ENCODE data around the gene TMEM131.
A peak's percentile ranks its signal among the peaks of the same experiment; 100 is the strongest.

The TMEM131 gene

GRCh38 chr2:97988722-97989121 is 7.0 kb downstream of the TMEM131 start:
- FAIRE-seq (no peak), DNase-seq (ENCODE audit: insufficient read length, low spot score) (no peak)

DNA sequence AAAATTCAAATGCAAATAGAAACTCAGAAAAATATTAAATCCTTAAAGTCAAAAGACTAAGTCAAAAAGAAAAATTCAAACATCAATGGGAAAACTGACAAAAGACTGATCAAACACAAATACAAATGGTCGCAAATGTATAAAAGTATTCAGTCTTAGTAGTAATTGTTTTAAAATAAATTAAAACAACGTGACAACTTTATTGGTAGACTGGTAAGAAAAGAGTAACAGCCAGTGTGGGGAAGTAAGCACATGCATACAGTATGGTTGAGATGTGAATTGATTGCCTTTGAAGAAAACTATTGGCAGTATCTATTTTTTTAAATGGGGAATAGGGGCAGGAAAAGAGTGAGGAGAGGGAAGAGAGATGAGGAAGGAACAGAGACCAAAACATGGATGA is 9.8 kb downstream of the TMEM131 start:
- TF ChIP-seq, protein P1, sequence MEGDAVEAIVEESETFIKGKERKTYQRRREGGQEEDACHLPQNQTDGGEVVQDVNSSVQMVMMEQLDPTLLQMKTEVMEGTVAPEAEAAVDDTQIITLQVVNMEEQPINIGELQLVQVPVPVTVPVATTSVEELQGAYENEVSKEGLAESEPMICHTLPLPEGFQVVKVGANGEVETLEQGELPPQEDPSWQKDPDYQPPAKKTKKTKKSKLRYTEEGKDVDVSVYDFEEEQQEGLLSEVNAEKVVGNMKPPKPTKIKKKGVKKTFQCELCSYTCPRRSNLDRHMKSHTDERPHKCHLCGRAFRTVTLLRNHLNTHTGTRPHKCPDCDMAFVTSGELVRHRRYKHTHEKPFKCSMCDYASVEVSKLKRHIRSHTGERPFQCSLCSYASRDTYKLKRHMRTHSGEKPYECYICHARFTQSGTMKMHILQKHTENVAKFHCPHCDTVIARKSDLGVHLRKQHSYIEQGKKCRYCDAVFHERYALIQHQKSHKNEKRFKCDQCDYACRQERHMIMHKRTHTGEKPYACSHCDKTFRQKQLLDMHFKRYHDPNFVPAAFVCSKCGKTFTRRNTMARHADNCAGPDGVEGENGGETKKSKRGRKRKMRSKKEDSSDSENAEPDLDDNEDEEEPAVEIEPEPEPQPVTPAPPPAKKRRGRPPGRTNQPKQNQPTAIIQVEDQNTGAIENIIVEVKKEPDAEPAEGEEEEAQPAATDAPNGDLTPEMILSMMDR (IDR thresholded peaks at IDR 0.05; ENCODE audit: insufficient read depth, missing control alignments) = no peak
- FAIRE-seq (no peak), DNase-seq (ENCODE audit: insufficient read length, low spot score) (no peak)

More at GRCh38 chr2:97988722-97989121, 7.0 kb downstream of the TMEM131 start:
- TF ChIP-seq, protein P1 (IDR thresholded peaks at IDR 0.05; ENCODE audit: insufficient read depth, missing control alignments) = no peak

DNA sequence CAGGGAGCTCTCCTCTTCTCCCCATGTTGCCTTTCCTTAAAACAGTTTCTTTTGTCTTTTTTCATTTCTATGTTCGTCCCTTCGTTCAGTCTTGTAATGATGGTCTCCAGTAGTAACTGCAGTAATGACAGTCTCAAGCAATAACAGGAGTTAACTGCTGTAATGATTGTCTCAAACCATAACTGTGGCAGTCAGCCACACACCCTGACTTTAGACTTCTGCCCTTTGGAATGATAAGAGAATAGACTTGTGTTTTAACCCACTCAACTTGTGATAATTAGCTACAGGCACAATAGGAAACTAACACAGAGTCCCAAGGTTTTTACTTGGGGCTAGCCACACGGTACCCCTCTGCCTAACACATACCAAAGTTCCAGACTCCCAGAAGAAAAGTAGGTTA is 12.1 kb downstream of the TMEM131 start:
- TF ChIP-seq, protein P1 (IDR thresholded peaks at IDR 0.05; ENCODE audit: insufficient read depth, missing control alignments) = no peak
- DNase-seq (ENCODE audit: insufficient read length, low spot score) = no peak
- no peak for FAIRE-seq

DNA sequence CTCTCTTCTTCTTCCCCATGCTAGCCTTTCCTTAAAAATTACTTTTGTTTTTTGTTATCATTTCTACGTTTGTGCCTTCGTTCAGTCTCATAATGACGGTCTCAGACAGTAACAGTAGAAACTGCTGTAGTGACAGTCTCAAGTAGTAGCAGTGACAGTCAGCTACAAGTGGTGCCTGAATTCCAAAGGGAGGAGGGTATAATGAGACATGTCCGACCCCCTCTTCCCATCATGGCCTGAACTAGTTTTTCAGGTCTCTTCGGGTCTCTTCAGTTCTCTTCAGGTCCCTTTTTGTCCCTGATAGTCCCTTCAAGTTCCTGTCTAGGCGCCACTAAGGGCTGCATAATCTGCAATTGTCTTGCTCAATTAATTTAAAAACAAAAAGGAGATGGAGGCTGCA is 12.6 kb downstream of the TMEM131 start:
- TF ChIP-seq, protein P1 (IDR thresholded peaks at IDR 0.05; ENCODE audit: insufficient read depth, missing control alignments) = no peak
- no peak for FAIRE-seq
- no peak for DNase-seq (ENCODE audit: insufficient read length, low spot score)

DNA sequence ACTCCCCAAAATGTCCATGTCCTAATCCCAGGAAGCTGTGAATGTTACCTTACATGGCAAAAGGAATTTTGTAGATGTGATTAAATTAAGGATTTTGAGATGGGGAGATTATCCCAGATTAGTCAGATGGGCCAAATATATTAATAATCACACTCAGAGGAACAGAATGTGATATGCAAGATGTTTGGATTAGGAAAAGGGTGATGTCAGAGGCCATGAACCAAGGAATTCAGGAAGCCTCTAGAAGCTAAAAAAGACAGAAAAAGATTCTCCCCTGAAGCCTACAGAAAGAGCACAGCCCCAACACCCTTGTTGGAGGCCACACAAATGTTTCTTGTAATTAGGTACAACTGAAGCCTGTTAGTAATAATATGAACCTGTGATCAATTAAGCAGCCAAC is 13.1 kb downstream of the TMEM131 start:
- TF ChIP-seq, protein P1 (IDR thresholded peaks at IDR 0.05; ENCODE audit: insufficient read depth, missing control alignments) = no peak
- no peak for DNase-seq (ENCODE audit: insufficient read length, low spot score)
- peak; percentile 44 for FAIRE-seq

DNA sequence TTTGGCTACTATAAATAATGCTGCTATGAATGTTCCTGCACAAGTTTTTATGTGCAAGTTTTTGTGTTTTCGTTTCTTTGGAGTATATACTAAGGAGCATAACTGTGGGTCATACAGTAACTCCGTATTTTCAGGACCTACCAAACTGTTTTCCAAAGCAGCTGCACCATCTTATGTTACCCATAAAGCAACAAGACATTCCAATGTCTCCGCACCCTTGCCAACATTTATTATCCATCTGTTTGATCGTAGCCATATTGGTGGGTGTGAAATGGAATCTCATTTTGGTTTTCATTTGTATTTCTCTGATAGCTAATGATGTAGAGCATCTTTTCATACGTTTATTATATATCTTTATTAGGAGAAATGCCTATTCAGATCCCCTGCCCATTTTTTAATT is 13.8 kb downstream of the TMEM131 start:
- DNase-seq (ENCODE audit: insufficient read length, low spot score) = no peak
- TF ChIP-seq, protein P1 (IDR thresholded peaks at IDR 0.05; ENCODE audit: insufficient read depth, missing control alignments) = no peak
- no peak for FAIRE-seq

DNA sequence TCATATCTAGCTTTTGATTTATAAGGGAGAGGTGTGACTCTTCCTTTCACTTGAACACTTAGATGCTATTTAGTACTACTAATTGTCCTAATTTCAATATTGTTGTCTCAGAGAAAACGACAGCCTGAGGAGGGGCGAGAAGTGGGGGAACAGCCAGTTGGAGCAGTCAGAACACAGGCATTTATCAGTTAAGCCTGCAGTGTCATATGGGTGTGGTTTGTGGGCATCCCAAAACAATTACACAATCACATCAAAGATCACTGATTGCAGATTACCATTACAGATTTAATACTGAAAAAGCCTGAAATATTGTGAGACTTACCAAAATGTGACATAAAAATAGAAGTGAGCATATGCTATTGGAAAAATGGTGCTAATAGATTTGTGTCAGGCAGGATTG is 15.8 kb downstream of the TMEM131 start:
- no peak for FAIRE-seq
- DNase-seq (ENCODE audit: insufficient read length, low spot score) = no peak
- TF ChIP-seq, protein P1 (IDR thresholded peaks at IDR 0.05; ENCODE audit: insufficient read depth, missing control alignments) = no peak

Data from D721Med (cell line).